Measurements from ENCODE around the gene C9orf85. TPM values are rescaled to one million over a fixed set of nuclear protein-coding genes. Genes with fewer than 3 reads are reported as not detected.

C9orf85 gene
- total and polyA plus RNA-seq, 2 of the 4 experiments (the other 2 are of a cell fraction), result 4.3 to 8.4 TPM

DNA sequence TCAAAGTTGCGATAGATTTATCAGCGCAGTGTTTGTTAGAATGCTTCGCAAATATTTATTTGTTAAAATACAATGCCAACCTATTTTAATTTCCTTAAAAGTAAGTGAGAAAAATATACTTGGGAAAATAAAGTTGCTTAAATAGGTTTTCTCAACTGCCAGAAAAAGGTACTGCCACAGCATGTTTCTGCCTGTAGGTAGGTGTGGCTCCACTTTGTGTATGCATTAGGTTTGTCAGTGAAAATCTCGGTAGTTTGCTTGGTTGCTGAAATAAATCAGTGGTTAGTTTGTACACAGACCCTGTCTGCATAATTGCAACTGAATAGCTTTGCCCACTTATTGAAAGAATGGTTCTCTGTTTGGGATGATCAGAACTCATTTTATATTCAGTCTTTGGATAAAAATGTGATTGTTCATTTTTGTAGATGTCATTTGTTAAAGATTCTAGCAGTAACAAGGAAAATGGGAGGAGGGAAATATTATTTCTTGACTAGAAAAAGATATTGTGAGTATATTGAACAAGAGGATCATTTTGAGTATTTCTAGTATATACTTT lies 25.7 kb downstream of the C9orf85 start:
- H4K8ac ChIP-seq (ENCODE audit: low read depth in 2 of 2, low read length in 2 of 2), result no peak overlapping the region
- no peak overlapping the region for H4K91ac ChIP-seq (ENCODE audit: insufficient read depth, low read depth, low read length)
- H3K9me3 ChIP-seq (ENCODE audit: control insufficient read depth, insufficient read depth, low read length), result no peaks in the 10 kb centered on the region
- H3K23ac ChIP-seq (ENCODE audit: low read depth, low read length), result peak overlapping the region; percentile 24; the same call in 1 of the 2 replicates
- H3K79me1 ChIP-seq (ENCODE audit: low read depth in 1 of 2, low read length in 2 of 2), result peaks cover 10 to 11% of the 10 kb centered on the region in 2 experiments
- H3K4me1 ChIP-seq (ENCODE audit: control insufficient read depth, insufficient read depth, low read length), result peaks cover 4% of the 10 kb centered on the region; the same call in 1 of the 2 replicates
- no peak overlapping the region for H2BK120ac ChIP-seq (ENCODE audit: low read depth, low read length)
- ChIA-PET POLR2A (ENCODE audit: unreplicated experiment) (no interaction called here), CTCF (interaction anchor here (0.6 kb wide), 1 partner anchor 130 kb away, joined by 3 read pairs; no protein-coding TSS in a partner anchor)
- ATAC-seq (ENCODE audit: low read depth), result no peak
- no CpG with 5 or more reads among the region's 4 CpGs for WGBS, 2 experiments (ENCODE audit: extremely low coverage in 2 of 2, insufficient read length in 1 of 2)
- no peaks in the 10 kb centered on the region for H3K9me1 ChIP-seq (ENCODE audit: insufficient read depth, low read length)
- H3K36me3 ChIP-seq (ENCODE audit: control insufficient read depth, insufficient read depth, low read length), result no peaks in the 10 kb centered on the region
- no peak overlapping the region for H3K4me3 ChIP-seq (ENCODE audit: insufficient read depth, low read depth, low read length)
- H2AFZ ChIP-seq (replicated peaks; ENCODE audit: low read length, poor library complexity), result no peak overlapping the region
- H2AK5ac ChIP-seq (ENCODE audit: low read depth, low read length), result no peak overlapping the region
- no peaks in the 10 kb centered on the region for H4K20me1 ChIP-seq (ENCODE audit: insufficient read depth, low read length)
- TF ChIP-seq RCOR1 (IDR thresholded peaks at IDR 0.05; ENCODE audit: insufficient replicate concordance, low read length), result no peak
- no peak for TF ChIP-seq CEBPB (IDR thresholded peaks at IDR 0.05; ENCODE audit: low read depth, low read length)
- TF ChIP-seq MAFK (IDR thresholded peaks at IDR 0.05; ENCODE audit: low read depth, low read length), result no peak
- TF ChIP-seq CTCF (conservative IDR thresholded peaks at IDR 0.05; ENCODE audit: low read depth, low read length), result no peak
- no peak for DNase-seq
- no peak overlapping the region for H3K4me2 ChIP-seq (ENCODE audit: low read depth, low read length)
- no peak overlapping the region for H2BK20ac ChIP-seq (ENCODE audit: low read depth, low read length)
- H3K4ac ChIP-seq (ENCODE audit: low read depth, low read length), result no peak overlapping the region
- no peak overlapping the region for H3K56ac ChIP-seq (ENCODE audit: extremely low read depth, insufficient read depth, low read length)
- H3K27me3 ChIP-seq (ENCODE audit: control insufficient read depth, insufficient read depth, low read length), result no peaks in the 10 kb centered on the region
- no peak overlapping the region for H2BK5ac ChIP-seq (ENCODE audit: low read depth, low read length, poor library complexity, severe bottlenecking)
- no peak overlapping the region for H3K18ac ChIP-seq (ENCODE audit: low read depth, low read length)
- H2BK15ac ChIP-seq (ENCODE audit: low read depth, low read length), result no peak overlapping the region
- BruUV-seq (replicated peaks), result no TSS peak
- intact Hi-C loops (cut with micrococcal nuclease), result loop anchor here (5.0 kb wide), 1 partner anchor 35 kb away; no protein-coding TSS in a partner anchor
- no peak overlapping the region for H3K14ac ChIP-seq (replicated peaks; ENCODE audit: low read depth, low read length)
- in situ Hi-C loops (cut with MboI; ENCODE audit: low sequenced_read_pairs), result no loop called here
- H3K9ac ChIP-seq (ENCODE audit: low read depth, low read length), result no peak overlapping the region
- H3K27ac ChIP-seq (ENCODE audit: insufficient read depth, low read length), result no peak overlapping the region
- dilution Hi-C loops (cut with HindIII; ENCODE audit: low sequenced_read_pairs, unreplicated experiment), result no loop called here
- H4K5ac ChIP-seq (ENCODE audit: low read depth, low read length), result no peak overlapping the region
- H2AK9ac ChIP-seq (replicated peaks; ENCODE audit: low read depth, low read length, poor library complexity), result no peak overlapping the region
